ENCODE data around the gene C20orf202. TPM values are rescaled to one million over a fixed set of nuclear protein-coding genes. Genes with fewer than 3 reads are reported as not detected.

C20orf202 gene
- total and polyA plus RNA-seq, 9 of the 15 experiments (the other 6 are each of a cell fraction or from before 2014, with no cell fraction given): 0.03 to 0.24 (median 0.15) TPM; not detected in 4

- peaks cover 13 to 32% of the 10 kb centered on the region in 2 experiments; a peak in 4 of 5 replicates for H3K4me1 ChIP-seq (replicated peaks in 1 of 2; ENCODE audit: control insufficient read depth in 2 of 2, insufficient read depth in 2 of 2, low read length in 2 of 2)
- 11% methylated on average over 4 of the region's 4 CpGs for WGBS (ENCODE audit: insufficient coverage, low coverage, missing lambda C conversion rate)
- TF ChIP-seq CEBPG (CRISPR knock-in tag; IDR thresholded peaks at IDR 0.05): peak; percentile 39; the same call in 1 of the 2 replicates
- peak; percentile 61 to 66 for TF ChIP-seq CEBPG (tag; conservative IDR thresholded peaks at IDR 0.05 in 1 of 2, IDR thresholded peaks at IDR 0.05 in 1 of 2)
- no peak for TF ChIP-seq STAG1 (CRISPR knock-in tag; IDR thresholded peaks at IDR 0.05; ENCODE audit: borderline replicate concordance)
- peak in 1 of 3 experiments; percentile 55; a peak in 1 of 6 replicates for TF ChIP-seq ZBTB11 (CRISPR knock-in tag; IDR thresholded peaks at IDR 0.05)
- TF ChIP-seq NELFE (IDR thresholded peaks at IDR 0.05; ENCODE audit: insufficient read depth, insufficient read length): no peak
- no peak for TF ChIP-seq ZNF436 (CRISPR knock-in tag; IDR thresholded peaks at IDR 0.05)
- TF ChIP-seq MTA2 (IDR thresholded peaks at IDR 0.05; ENCODE audit: low read depth): no peak
- no peak for TF ChIP-seq CBX8 (IDR thresholded peaks at IDR 0.05; ENCODE audit: borderline replicate concordance, extremely low read depth, low read depth, low read length, poor library complexity, severe bottlenecking)
- no peak for TF ChIP-seq GABPB2 (CRISPR knock-in tag; conservative IDR thresholded peaks at IDR 0.05)
- TF ChIP-seq PYGO2 (tag; IDR thresholded peaks at IDR 0.05): peak; percentile 59; the same call in 1 of the 2 replicates
- no peak for TF ChIP-seq ATF6 (CRISPR knock-in tag; IDR thresholded peaks at IDR 0.05)
- 0 out of 2 replicates have a peak, but pooled peaks have one; percentile 12 for TF ChIP-seq TAF7 (tag; IDR thresholded peaks at IDR 0.05)
- TF ChIP-seq ZNF224 (CRISPR knock-in tag; IDR thresholded peaks at IDR 0.05): no peak
- TF ChIP-seq NR2C1 (IDR thresholded peaks at IDR 0.05): no peak
- peak; percentile 51 for TF ChIP-seq NR2C1 (tag; IDR thresholded peaks at IDR 0.05)
These were observed 11.6 kb downstream of the C20orf202 start for GRCh38 chr20:1214838-1215261.

More at GRCh38 chr20:1214838-1215261, 11.6 kb downstream of the C20orf202 start:
- DNase-seq (ENCODE audit: extremely low read depth in 1 of 4, low spot score in 3 of 4) (peak in 2 of 4 experiments; percentile 22), ATAC-seq (no peak), FAIRE-seq (no peak)
- POLR2A ChIA-PET: interaction anchor here (0.5 kb wide), 1 partner anchor 267 kb away, joined by 3 read pairs; no protein-coding TSS in a partner anchor
- no peaks in the 10 kb centered on the region for H4K20me1 ChIP-seq (replicated peaks; ENCODE audit: control insufficient read depth, insufficient read depth, low read length)
- H3K9me3 ChIP-seq (replicated peaks; ENCODE audit: control insufficient read depth, insufficient read depth, low read depth, low read length): no peaks in the 10 kb centered on the region; the same call in 1 of the 2 replicates
- no peak overlapping the region; a peak in 1 of 4 replicates for H3K9ac ChIP-seq (ENCODE audit: insufficient read depth in 1 of 2, low read depth in 2 of 2, low read length in 2 of 2)
- peak overlapping the region; percentile 92 for H3K27ac ChIP-seq (ENCODE audit: extremely low read depth, low read depth, low read length)
- H3K36me3 ChIP-seq (ENCODE audit: control insufficient read depth, insufficient read depth, low read length): no peaks in the 10 kb centered on the region
- no peak overlapping the region for H3K4me3 ChIP-seq
- BruUV-seq (replicated peaks): no TSS peak
- H3K27me3 ChIP-seq (ENCODE audit: control insufficient read depth in 2 of 2, insufficient read depth in 2 of 2, low read length in 2 of 2): no peaks in the 10 kb centered on the region
- H3K9me1 ChIP-seq (ENCODE audit: control insufficient read depth, insufficient read depth, low read length): no peaks in the 10 kb centered on the region
- peak overlapping the region; percentile 78 for H3K4me2 ChIP-seq (ENCODE audit: insufficient read depth, low read length)
- in situ Hi-C loops (cut with MboI): no loop called here
- intact Hi-C loops (cut with micrococcal nuclease): loop anchor here (5.0 to 10.0 kb wide), 5 partner anchors 38 to 240 kb away; partner anchors contain the start of genes FKBP1A and PSMF1
- H3K79me2 ChIP-seq (ENCODE audit: control insufficient read depth, insufficient read depth, low read length): no peaks in the 10 kb centered on the region
- H2AFZ ChIP-seq (ENCODE audit: low read depth, low read length): peak overlapping the region; percentile 91
- CTCF ChIA-PET (ENCODE audit: low intra/inter-chr PET ratio): no interaction called here
